IPS-NIHi7 (cell line): Measurements from ENCODE around the gene PHACTR1.

Experiments
- DNase-seq: peaks from one replicate; pipeline ENCODE4 v3.0.0; 2012; ENCODE audit warnings: mixed read lengths; ENCODE audit errors: extremely low spot score

PHACTR1 gene

DNA sequence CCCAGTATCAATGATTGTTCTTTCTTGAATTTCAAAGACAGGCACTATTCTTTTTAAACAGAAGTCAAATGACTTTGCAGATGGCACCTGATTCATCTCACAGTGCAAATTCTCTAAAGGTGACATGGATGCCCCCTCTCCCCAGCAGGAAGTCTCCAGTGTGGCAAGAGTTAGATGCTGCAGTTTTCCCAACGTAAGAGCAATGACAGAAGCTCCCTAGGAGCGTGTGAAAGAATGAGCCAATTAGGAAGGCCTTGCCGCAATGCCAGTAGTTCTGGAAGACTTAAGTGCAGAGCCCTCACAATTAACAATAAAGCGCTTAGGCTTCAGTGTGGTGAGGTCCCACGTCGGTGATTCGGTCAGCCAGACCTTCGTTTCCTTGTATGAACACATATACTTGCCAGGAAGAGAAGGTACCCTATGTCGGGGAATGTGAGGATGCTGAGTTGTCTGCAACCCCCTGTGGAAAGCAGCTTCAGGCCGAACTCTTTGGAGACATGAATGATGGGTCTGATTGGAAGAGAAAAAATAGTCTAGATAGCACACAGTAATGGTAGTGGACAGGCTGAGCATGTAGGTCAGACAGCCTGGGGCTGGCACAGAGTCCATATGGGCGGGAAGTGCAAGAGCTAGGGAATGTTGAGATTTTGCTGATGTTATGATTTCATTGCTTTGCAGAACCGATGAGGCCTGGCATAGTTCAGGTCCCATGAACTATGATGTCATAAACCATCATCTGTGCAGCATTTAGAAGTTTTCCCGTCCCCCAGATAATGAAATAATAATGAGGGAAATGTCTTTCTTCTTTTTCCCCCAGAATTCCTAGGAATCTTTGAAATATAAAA is 132.6 kb downstream of the PHACTR1 start:
- DNase-seq, result no peak

GRCh38 chr6:12849809-12850198 is 133.2 kb downstream of the PHACTR1 start:
- DNase-seq, result no peak

- DNase-seq, result no peak
Measured at GRCh38 chr6:12851123-12851695, 134.6 kb downstream of the PHACTR1 start.

- no peak for DNase-seq
Measured at GRCh38 chr6:12861603-12862002, 145.0 kb downstream of the PHACTR1 start.

DNA sequence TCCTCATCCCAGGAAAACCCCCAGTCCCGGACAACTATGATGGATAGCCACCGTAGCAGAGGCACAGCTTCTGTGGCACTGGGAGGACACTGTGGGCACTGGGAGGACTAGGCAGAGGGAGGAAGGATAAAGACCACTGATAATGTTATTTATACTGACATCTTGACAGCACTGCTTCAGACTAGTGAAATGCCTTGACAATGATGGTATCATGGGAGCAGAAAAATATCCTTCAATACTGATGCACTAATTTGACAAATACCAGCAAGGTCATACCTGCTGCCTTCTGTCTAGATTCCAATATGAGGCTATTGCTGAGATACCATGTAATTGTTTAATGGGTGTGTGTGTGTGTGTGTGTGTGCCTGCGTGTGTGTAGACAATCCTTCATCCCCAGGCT is 148.6 kb downstream of the PHACTR1 start:
- DNase-seq, result no peak

- DNase-seq, result peak; percentile 20
Measured at GRCh38 chr6:12865671-12866181, 149.2 kb downstream of the PHACTR1 start.

GRCh38 chr6:12866422-12867029 is 150.0 kb downstream of the PHACTR1 start:
- DNase-seq, result no peak

- no peak for DNase-seq
Measured at GRCh38 chr6:12869816-12870432, 153.4 kb downstream of the PHACTR1 start.

GRCh38 chr6:12873691-12874090 is 157.1 kb downstream of the PHACTR1 start:
- DNase-seq, result no peak

GRCh38 chr6:12875051-12875450 is 158.5 kb downstream of the PHACTR1 start:
- no peak for DNase-seq

DNA sequence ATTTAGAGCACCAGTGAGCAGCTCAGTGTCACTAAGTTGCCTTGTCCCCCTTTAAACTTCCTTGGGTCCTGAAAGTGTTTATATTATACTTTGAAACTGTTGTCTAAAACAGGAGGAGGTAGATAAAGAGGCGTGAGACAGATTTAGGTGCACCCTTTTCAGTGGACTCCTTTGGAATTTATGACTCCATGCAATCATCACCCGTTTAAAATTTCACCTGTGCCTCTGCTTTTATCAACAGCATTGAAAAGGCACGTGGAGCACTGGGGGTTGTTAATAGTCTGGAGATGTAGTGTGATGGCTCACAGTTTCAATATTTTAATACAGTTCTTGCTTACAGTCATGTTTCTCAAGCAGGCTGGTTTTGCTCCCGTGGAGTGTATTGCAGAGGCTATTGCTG is 162.2 kb downstream of the PHACTR1 start:
- DNase-seq, result no peak

DNA sequence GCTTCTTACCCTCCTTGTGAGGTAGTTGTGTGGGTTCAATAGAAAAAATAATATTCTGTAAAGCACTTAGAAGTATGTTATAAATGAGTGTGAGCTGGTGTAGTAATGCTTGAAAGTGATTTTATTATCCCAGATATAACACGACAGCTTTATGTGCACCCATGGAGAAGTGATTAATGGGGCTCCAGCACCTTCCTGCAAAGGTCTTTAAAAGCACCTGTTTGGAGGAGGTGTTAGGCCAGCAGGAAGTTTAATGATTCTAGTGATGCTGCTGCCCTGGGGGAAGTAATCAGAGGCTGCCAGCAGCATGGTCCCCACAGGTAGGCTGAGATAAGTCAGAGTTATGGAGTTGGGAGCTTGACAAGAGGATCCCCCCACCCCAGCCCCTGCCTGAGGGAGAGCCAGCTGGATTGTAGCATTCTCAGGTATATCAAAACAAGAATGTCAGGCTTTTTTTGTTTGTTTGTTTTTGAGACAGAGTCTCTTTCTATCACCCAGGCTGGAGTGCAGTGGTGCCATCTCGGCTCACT is 166.3 kb downstream of the PHACTR1 start:
- DNase-seq, result no peak

GRCh38 chr6:12884983-12885382 is 168.4 kb downstream of the PHACTR1 start:
- DNase-seq, result no peak

- DNase-seq, result peak; percentile 53
Measured at GRCh38 chr6:12886961-12887775, 170.6 kb downstream of the PHACTR1 start.

DNA sequence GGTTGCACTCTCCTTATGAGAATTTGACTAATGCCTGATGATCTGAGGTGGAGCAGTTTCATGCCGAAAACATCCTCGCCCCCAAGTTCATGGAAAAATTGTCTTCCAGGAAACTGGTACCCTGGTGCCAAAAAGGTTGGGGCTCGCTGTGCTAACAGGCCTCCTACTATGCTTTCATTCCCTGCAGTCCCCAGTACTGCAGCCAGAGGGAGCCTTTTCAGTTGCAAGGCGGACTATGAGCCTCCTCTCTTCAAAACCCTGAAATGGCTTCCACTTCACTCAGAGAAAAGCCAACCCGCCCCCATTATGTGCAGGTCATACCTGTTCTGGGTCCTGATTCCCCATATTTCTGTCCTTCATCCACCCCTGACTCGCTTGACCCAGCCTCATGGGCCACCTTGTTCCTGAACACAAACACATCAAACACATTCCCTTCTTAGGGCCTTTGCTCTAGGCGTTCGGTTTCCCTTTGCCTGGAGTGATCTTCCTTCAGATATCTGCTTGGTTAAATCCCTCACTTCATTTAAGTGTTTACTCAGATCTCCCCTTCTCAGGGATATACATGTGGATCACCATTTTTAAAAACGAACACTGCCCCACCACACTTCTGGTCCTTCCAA is 173.7 kb downstream of the PHACTR1 start:
- DNase-seq, result no peak

- DNase-seq, result no peak
Measured at GRCh38 chr6:12891595-12891994, 175.0 kb downstream of the PHACTR1 start.

DNA sequence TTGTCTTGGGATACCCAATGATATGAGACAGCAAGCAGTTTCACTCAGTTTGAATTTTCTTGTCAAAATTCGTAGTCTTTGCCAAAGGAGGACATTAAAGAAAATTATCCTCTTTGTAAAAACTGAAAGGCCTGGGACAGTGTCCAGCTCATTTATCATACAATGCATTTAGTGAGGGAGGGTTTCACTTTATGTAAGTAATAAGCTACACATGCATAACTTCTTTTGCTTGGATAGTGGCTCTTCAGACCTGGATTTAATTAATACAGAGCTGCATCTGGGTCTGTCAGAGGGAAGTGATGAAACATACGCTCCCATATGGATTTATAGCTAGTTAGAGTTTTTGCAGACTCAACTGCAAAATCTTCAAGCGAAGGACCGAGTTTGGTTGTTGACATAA is 175.6 kb downstream of the PHACTR1 start:
- DNase-seq, result no peak

- no peak for DNase-seq
Measured at GRCh38 chr6:12893036-12893435, 176.5 kb downstream of the PHACTR1 start.

DNA sequence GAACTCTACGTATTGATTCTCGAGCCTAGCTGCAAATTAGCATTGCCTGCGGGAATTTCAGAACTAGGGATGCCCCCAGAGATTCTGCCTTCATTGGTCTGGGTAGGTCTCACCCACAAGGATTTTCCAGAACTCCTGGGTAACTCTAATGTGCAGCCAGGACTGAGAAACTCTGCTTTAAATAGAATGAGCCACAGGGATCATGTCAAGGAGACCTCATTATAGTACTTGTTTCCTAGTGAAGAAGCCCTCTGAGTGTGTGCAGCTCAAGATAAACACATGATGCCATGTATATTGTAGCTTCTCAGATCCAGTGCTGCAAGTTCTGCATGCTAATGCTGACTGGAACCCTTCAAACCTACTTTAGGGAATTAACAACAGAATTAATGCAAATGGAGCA is 179.2 kb downstream of the PHACTR1 start:
- no peak for DNase-seq

- DNase-seq, result no peak
Measured at GRCh38 chr6:12896208-12896733, 179.7 kb downstream of the PHACTR1 start.

DNA sequence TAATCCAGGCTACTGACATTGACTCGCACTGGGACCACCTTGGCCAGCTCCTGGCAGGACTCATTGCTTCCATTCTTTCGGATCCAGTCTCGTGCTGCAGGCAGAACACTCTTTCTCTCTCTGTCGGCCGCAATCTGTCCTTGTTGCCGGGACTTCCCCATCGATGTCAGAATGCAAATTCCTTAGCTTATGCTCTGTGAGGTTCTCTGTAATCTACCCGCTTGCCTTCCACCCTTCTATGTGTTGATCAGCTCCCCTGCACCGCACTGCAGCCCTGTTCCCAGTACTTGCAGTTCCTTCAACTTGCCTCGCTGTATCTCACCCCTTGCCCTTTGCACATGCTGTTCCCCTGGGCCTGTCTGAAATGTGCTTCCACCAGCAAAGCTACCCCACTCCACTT is 182.0 kb downstream of the PHACTR1 start:
- no peak for DNase-seq
